Measurements from ENCODE around the gene CBARP.

The CBARP gene, protein sequence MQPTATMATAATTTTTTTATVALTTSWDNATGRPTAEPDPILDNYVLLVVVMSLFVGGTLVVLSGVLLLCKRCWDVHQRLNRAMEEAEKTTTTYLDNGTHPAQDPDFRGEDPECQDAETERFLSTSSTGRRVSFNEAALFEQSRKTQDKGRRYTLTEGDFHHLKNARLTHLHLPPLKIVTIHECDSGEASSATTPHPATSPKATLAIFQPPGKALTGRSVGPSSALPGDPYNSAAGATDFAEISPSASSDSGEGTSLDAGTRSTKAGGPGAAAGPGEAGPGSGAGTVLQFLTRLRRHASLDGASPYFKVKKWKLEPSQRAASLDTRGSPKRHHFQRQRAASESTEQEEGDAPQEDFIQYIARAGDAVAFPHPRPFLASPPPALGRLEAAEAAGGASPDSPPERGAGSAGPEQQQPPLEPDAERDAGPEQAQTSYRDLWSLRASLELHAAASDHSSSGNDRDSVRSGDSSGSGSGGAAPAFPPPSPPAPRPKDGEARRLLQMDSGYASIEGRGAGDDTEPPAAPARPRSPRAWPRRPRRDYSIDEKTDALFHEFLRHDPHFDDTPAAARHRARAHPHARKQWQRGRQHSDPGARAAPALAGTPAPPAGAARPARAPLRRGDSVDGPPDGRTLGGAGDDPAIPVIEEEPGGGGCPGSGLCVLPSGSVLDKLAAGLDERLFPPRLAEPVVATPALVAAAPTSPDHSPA

GRCh38 chr19:1237754-1238368 is at the start of gene CBARP:
TSS of gene CBARP (minus strand) at chr19:1238005. CDS start at chr19:1236100, 1,905 bp downstream.
- DNase-seq: peak; percentile 25

DNA sequence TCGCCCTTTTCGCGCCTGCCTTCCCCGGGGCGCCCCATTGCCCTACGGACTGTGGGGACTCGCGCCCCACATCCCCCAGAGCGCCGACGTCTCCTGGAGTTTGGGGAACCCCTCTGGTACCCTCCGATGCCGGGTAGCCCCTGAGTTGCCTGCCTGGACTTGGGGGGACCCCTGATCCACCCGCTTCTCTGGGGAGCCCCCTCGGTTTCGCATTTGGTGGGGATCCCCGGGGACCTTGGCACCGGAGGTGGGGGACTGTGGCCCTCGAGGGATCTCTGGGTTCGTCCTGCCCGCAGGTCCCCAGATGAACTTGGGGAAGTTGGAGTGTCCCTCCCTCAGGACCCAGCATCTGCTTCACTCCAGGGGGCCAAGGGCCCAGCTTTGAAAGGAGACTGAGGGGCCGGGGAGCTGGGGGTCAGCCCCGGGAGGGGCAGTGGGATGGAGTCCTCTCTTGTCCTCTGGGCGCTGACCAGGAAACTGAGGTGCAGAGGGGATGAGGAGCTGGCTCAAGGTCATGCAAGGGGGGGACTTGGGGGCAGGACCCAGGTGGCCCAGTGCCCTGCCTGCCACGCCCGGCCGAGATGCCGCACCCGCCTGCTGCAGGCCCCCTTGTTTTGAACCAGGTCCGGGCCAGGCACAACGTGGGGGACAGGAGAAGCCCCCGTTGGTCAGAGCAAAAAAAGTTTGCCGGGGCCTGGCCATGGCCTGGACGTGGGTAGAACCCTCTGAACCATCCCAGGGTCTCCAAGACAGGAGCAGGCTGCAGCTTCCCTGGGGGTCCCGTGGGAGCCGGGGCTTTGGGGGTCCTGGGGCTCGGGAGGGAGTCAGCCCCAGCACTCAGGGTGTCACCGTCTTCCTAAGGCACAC is 48.9 kb upstream of the CBARP start:
- no peak for DNase-seq

DNA sequence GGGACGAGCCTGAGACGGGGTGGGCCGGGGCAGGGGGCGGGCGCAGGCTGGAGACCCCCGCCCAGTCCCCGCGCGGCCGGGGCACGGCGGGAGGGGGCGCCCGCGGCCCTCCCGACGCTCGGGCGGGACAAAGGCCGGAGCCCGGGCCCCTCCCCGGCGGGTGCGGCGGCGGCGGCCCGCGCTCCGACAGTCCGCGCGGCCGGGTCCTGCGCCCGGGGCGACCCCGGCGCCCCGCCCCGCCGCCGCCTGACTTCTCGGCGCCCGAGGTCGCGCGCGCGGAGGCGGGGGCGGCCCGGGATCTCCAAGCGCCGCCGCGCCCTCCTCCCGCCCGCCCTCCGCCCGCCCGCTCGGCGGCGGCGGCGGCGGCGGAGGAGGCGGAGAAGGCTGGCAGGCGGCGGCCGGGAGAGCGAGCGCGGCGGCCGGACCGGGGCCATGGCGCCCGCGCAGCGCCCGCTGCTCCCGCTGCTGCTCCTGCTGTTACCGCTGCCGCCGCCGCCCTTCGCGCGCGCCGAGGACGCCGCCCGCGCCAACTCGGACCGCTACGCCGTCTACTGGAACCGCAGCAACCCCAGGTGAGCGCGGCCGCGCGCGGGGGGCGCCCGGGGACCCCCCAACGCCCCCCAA is 48.0 kb upstream of the CBARP start, which contains the start of gene EFNA2:
EFNA2 (plus strand) TSS at position 137 of the 624 bp plus-strand sequence; CDS start at position 433, 296 bp downstream.
- no peak for DNase-seq

GRCh38 chr19:1284979-1285736 is 47.4 kb upstream of the CBARP start:
- DNase-seq: no peak

- no peak for DNase-seq
These were observed 46.6 kb upstream of the CBARP start for GRCh38 chr19:1284293-1284978.

- DNase-seq: no peak
These were observed 46.1 kb upstream of the CBARP start for GRCh38 chr19:1283917-1284292.

- no peak for DNase-seq
These were observed 45.6 kb upstream of the CBARP start for GRCh38 chr19:1283207-1283916.

GRCh38 chr19:1282588-1283206 is 44.9 kb upstream of the CBARP start:
- DNase-seq: no peak

- DNase-seq: no peak
These were observed 43.9 kb upstream of the CBARP start for GRCh38 chr19:1281569-1282287.

DNA sequence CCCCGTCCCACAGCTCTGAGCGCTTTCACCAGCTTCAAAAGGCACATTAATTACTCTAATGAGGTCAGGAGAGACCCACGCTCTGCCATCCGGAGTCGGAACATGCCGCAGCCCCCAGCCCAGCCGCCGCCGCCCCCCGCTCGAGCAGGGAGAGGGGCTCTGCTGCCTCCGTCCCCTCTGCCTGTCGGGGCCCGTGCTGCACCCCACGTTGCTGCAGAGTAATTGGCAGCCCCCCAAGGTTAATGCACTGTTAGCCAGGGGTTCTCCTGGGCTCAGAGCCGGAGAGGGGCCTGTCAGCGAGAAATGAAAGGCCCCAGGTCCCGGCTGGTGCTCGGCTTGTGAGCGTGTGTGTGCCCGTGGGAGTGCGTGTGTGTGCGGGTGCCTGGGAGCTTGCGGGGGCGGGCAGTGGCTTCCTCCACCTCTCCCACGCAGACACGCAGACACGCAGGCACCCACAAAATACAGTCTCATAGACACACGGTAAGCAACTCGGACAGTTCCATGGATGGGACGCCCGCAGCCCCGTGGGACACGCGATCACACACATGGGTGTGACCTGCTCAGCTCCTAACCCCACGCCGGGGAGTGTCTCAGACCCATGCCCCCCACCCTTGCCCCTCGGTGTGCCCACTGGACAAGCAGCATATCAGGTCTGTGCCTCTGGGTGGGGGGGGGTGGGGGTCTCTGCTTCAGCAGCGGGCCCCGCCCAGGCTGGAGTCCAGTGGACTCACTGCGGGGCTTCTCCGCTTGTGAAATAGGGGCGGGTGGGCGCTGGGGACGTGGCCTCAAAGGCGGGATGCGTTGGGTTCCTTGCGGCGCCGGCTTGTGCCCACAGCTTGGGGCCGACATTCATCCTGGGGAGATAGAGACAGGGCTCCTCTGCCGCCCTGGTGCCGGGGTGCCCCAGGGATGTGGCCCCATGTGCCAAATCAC is 43.1 kb upstream of the CBARP start:
- DNase-seq: no peak

DNA sequence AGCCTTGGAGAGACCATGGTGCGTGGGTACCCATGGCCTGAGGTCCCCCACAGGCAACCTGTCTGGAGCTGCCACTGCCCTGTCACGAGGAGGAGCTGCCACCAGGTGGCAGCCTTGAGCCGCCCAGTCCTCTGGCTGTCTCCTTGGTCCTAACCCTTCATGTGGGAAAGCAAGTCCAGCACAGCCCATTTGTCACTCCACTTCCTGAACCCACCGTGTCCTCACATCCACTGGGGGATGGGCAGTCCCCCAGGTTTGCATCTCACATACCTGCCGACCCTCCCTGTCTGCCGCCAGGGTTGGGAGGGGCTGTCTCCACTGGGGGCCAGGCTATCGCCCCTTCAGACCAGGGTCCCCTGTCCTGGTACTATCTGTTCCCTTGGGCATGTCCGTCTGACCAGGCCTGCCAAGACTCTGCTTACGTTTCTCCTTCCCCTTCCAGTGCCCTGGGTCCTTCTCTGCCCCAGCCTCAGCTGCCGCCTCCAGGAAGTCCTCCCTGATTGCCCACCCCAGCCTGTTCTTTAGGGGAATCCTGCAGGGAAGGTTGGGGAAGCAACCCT is 42.1 kb upstream of the CBARP start:
- DNase-seq: peak; percentile 66

- no peak for DNase-seq
These were observed 41.2 kb upstream of the CBARP start for GRCh38 chr19:1278713-1279660.

- no peak for DNase-seq
These were observed 40.3 kb upstream of the CBARP start for GRCh38 chr19:1278074-1278473.

GRCh38 chr19:1277061-1277460 is 39.3 kb upstream of the CBARP start:
- no peak for DNase-seq

GRCh38 chr19:1276628-1277022 is 38.8 kb upstream of the CBARP start:
- DNase-seq: no peak

GRCh38 chr19:1275976-1276627 is 38.3 kb upstream of the CBARP start:
- no peak for DNase-seq
